ENCODE data around the gene BOLA1. TPM values are rescaled to one million over a fixed set of nuclear protein-coding genes. Genes with fewer than 3 reads are reported as not detected.

The BOLA1 gene
- total RNA-seq, 2 experiments from 2014 or later: 24.9 to 27.2 TPM

- no peak for DNase-seq
- CTCF ChIA-PET: no interaction called here
- peak overlapping the region; percentile 95 for H3K27ac Mint-ChIP-seq
- POLR2A ChIA-PET: interaction anchor here (2.5 kb wide), 1 partner anchor 39 kb away, joined by 17 read pairs; a partner anchor contains a TSS
- peaks cover 70% of the 10 kb centered on the region for H3K4me1 Mint-ChIP-seq
- H3K36me3 Mint-ChIP-seq (ENCODE audit: low read depth): peaks cover 56% of the 10 kb centered on the region
- no peaks in the 10 kb centered on the region for H3K9me3 Mint-ChIP-seq
- peak overlapping the region; percentile 97 for H3K4me3 Mint-ChIP-seq
- H3K27me3 Mint-ChIP-seq: no peaks in the 10 kb centered on the region
These were observed 27.7 kb downstream of the BOLA1 start for GRCh38 chr1:149927056-149927562.

- H3K4me3 Mint-ChIP-seq: peak within 1 kb of the TSS; percentile 97
- H3K36me3 Mint-ChIP-seq (ENCODE audit: low read depth): peaks cover 50% of the 10 kb centered on the region
- H3K27me3 Mint-ChIP-seq: no peaks in the 10 kb centered on the region
- peak; percentile 96 for DNase-seq
- H3K4me1 Mint-ChIP-seq: peaks cover 74% of the 10 kb centered on the region
- H3K9me3 Mint-ChIP-seq: no peaks in the 10 kb centered on the region
- peak within 1 kb of the TSS; percentile 95 for H3K27ac Mint-ChIP-seq
- ChIA-PET POLR2A (interaction anchor here (0.6 to 7.4 kb wide), 23 partner anchors 8 to 309 kb away, joined by 3 to 160 read pairs (median 4); partner anchors contain the start of genes BOLA1, MTMR11, PLEKHO1 and VPS45), CTCF (interaction anchor here (0.5 to 2.2 kb wide), 10 partner anchors 10 to 624 kb away, joined by 3 to 18 read pairs (median 4); a partner anchor contains a TSS)
These were observed 28.4 kb downstream of the BOLA1 start, which contains the start of gene SF3B4 for GRCh38 chr1:149927563-149928400. Gene SF3B4 (minus strand): TSS chr1:149927803. CDS start chr1:149927759, 44 bp downstream.

GRCh38 chr1:149928401-149928724 is 29.0 kb downstream of the BOLA1 start:
- CTCF ChIA-PET: interaction anchor here (0.5 to 2.2 kb wide), 9 partner anchors 9 to 623 kb away, joined by 3 to 18 read pairs (median 4); a partner anchor contains a TSS
- POLR2A ChIA-PET: interaction anchor here (0.6 to 7.4 kb wide), 22 partner anchors 8 to 309 kb away, joined by 3 to 160 read pairs (median 4); partner anchors contain the start of genes BOLA1, MTMR11, PLEKHO1 and VPS45
- H3K4me3 Mint-ChIP-seq: peak overlapping the region; percentile 97
- H3K27ac Mint-ChIP-seq: peak overlapping the region; percentile 95
- no peaks in the 10 kb centered on the region for H3K27me3 Mint-ChIP-seq
- no peaks in the 10 kb centered on the region for H3K9me3 Mint-ChIP-seq
- peaks cover 45% of the 10 kb centered on the region for H3K36me3 Mint-ChIP-seq (ENCODE audit: low read depth)
- no peak for DNase-seq
- H3K4me1 Mint-ChIP-seq: peaks cover 74% of the 10 kb centered on the region

- POLR2A ChIA-PET: interaction anchor here (1.0 to 7.4 kb wide), 4 partner anchors 9 to 258 kb away, joined by 3 to 160 read pairs (median 21); a partner anchor contains a TSS
- Mint-ChIP-seq H3K27me3 (no peaks in the 10 kb centered on the region), H3K4me3 (peak overlapping the region; percentile 30), H3K9me3 (no peaks in the 10 kb centered on the region), H3K27ac (no peak overlapping the region), H3K4me1 (peaks cover 66% of the 10 kb centered on the region), H3K36me3 (ENCODE audit: low read depth) (peaks cover 31% of the 10 kb centered on the region)
- no peak for DNase-seq
- CTCF ChIA-PET: no interaction called here
These were observed 30.5 kb downstream of the BOLA1 start for GRCh38 chr1:149929856-149930255.

DNA sequence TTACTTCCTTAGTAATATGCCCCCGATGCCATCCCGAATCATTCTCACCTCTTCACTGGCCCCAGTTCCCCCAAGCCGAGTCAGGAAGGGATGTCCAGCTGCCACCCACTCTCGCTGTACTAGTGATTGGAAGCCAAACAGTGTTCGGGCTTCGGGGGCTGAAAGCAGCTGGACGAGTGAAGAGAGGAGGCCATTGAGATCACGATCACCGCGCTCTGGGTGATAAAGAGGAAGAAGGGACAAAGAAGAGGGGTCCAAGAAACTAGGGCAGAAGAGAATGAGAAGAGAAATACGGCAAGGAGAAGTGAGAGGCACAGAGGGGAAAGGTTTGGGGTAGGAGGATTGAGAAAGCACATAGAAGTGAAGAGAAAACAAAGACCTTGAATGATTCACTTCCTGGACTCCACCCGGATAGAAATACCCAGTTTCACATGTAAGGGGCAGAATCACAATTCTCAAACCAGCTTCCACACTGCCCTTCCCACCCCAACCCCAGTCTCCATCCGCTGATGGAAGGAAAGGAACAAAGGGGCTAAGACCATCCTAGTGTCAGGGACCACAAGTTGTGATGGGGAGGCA is 31.9 kb downstream of the BOLA1 start:
- no peak for DNase-seq
- Mint-ChIP-seq H3K9me3 (no peaks in the 10 kb centered on the region), H3K36me3 (ENCODE audit: low read depth) (peaks cover 18% of the 10 kb centered on the region), H3K4me3 (peak overlapping the region; percentile 70), H3K27ac (peak overlapping the region; percentile 82), H3K27me3 (no peaks in the 10 kb centered on the region), H3K4me1 (peaks cover 51% of the 10 kb centered on the region)
- ChIA-PET CTCF (interaction anchor here (1.0 kb wide), 1 partner anchor 256 kb away, joined by 3 read pairs; no protein-coding TSS in a partner anchor), POLR2A (interaction anchor here (1.0 to 7.4 kb wide), 3 partner anchors 8 to 44 kb away, joined by 5 to 160 read pairs (median 37); a partner anchor contains a TSS)

DNA sequence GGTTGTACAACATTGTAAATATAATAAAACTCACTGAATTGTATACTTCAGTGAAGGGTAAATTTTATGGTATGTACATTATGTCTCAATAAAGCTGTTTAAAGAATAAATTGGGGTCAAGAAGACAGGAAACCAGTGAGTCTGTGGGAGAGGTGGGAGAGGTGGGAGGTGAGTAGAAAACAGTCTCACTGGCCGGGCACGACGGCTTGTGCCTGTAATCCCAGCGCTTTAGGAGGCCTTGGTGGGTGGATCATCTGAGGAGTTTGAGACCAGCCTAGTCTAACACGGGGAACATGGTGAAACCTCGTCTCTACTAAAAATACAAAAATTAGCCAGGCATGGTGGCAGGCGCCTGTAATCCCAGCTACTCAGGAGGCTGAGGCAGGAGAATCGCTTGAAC is 33.1 kb downstream of the BOLA1 start:
- H3K36me3 Mint-ChIP-seq (ENCODE audit: low read depth): peaks cover 10% of the 10 kb centered on the region
- no peak overlapping the region for H3K4me3 Mint-ChIP-seq
- no peaks in the 10 kb centered on the region for H3K9me3 Mint-ChIP-seq
- H3K27me3 Mint-ChIP-seq: no peaks in the 10 kb centered on the region
- CTCF ChIA-PET: no interaction called here
- H3K27ac Mint-ChIP-seq: no peak overlapping the region
- no peak for DNase-seq
- H3K4me1 Mint-ChIP-seq: peaks cover 53% of the 10 kb centered on the region
- POLR2A ChIA-PET: interaction anchor here (1.0 to 7.4 kb wide), 2 partner anchors 16 to 46 kb away, joined by 3 to 160 read pairs; a partner anchor contains a TSS

DNA sequence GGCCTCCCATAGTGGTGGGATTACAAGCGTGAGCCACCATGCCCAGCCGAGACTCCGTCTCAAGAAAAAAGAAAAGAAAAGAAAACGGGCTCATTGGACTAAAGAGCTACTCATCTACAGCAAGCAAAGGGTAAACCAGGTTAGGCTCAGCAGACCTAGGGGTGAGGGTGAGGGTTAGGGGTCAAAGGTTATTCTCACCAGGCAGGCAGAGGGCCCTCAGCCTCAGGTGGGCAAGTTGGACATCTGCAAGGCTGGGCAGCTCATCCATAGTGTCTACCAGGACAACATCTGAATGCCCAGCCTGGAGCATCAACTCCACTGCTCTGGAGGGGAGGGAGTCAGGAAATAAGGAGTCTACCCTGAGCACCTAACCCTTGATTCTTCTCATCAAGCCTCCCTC is 33.8 kb downstream of the BOLA1 start:
- H3K4me3 Mint-ChIP-seq: no peak overlapping the region
- no peaks in the 10 kb centered on the region for H3K27me3 Mint-ChIP-seq
- H3K9me3 Mint-ChIP-seq: no peaks in the 10 kb centered on the region
- ChIA-PET POLR2A (interaction anchor here (1.0 to 7.4 kb wide), 2 partner anchors 17 to 46 kb away, joined by 3 to 160 read pairs; a partner anchor contains a TSS), CTCF (no interaction called here)
- H3K27ac Mint-ChIP-seq: no peak overlapping the region
- no peak for DNase-seq
- peaks cover 7% of the 10 kb centered on the region for H3K36me3 Mint-ChIP-seq (ENCODE audit: low read depth)
- H3K4me1 Mint-ChIP-seq: peaks cover 59% of the 10 kb centered on the region

- H3K27me3 Mint-ChIP-seq: no peaks in the 10 kb centered on the region
- POLR2A ChIA-PET: interaction anchor here (7.4 kb wide), 1 partner anchor 47 kb away, joined by 160 read pairs; a partner anchor contains a TSS
- H3K4me3 Mint-ChIP-seq: no peak overlapping the region
- no peak overlapping the region for H3K27ac Mint-ChIP-seq
- CTCF ChIA-PET: no interaction called here
- H3K9me3 Mint-ChIP-seq: no peaks in the 10 kb centered on the region
- H3K36me3 Mint-ChIP-seq (ENCODE audit: low read depth): peaks cover 7% of the 10 kb centered on the region
- peaks cover 57% of the 10 kb centered on the region for H3K4me1 Mint-ChIP-seq
- no peak for DNase-seq
These were observed 35.0 kb downstream of the BOLA1 start for GRCh38 chr1:149934356-149934755.

GRCh38 chr1:149936170-149936991 is 37.0 kb downstream of the BOLA1 start, which contains the start of gene MTMR11:
Gene MTMR11 (minus strand): TSS chr1:149936879. CDS start chr1:149936647, 232 bp downstream.
- Mint-ChIP-seq H3K27ac (peak within 1 kb of the TSS; percentile 63), H3K4me3 (no peak within 1 kb of the TSS), H3K9me3 (no peaks in the 10 kb centered on the region), H3K27me3 (no peaks in the 10 kb centered on the region), H3K4me1 (peaks cover 44% of the 10 kb centered on the region), H3K36me3 (ENCODE audit: low read depth) (peaks cover 5% of the 10 kb centered on the region)
- no peak for DNase-seq
- ChIA-PET CTCF (no interaction called here), POLR2A (interaction anchor here (1.1 to 6.8 kb wide), 2 partner anchors 8 to 50 kb away, joined by 3 to 53 read pairs; a partner anchor contains a TSS)

GRCh38 chr1:149936992-149937705 is 37.8 kb downstream of the BOLA1 start:
- ChIA-PET CTCF (interaction anchor here (0.7 to 1.8 kb wide), 4 partner anchors 9 to 250 kb away, joined by 3 to 7 read pairs (median 4); partner anchors contain the start of gene SF3B4), POLR2A (interaction anchor here (0.9 to 6.8 kb wide), 5 partner anchors 8 to 212 kb away, joined by 3 to 53 read pairs (median 5); partner anchors contain the start of genes PLEKHO1 and SF3B4)
- no peaks in the 10 kb centered on the region for H3K36me3 Mint-ChIP-seq (ENCODE audit: low read depth)
- DNase-seq: no peak
- H3K9me3 Mint-ChIP-seq: no peaks in the 10 kb centered on the region
- no peaks in the 10 kb centered on the region for H3K27me3 Mint-ChIP-seq
- H3K4me3 Mint-ChIP-seq: no peak overlapping the region
- peaks cover 37% of the 10 kb centered on the region for H3K4me1 Mint-ChIP-seq
- peak overlapping the region; percentile 63 for H3K27ac Mint-ChIP-seq

- ChIA-PET CTCF (interaction anchor here (0.7 to 1.8 kb wide), 4 partner anchors 10 to 249 kb away, joined by 3 to 7 read pairs (median 4); partner anchors contain the start of gene SF3B4), POLR2A (interaction anchor here (0.9 to 6.8 kb wide), 5 partner anchors 8 to 212 kb away, joined by 3 to 53 read pairs (median 5); partner anchors contain the start of genes PLEKHO1 and SF3B4)
- Mint-ChIP-seq H3K4me1 (peaks cover 34% of the 10 kb centered on the region), H3K9me3 (no peaks in the 10 kb centered on the region), H3K4me3 (no peak overlapping the region), H3K27ac (peak overlapping the region; percentile 63), H3K27me3 (no peaks in the 10 kb centered on the region), H3K36me3 (ENCODE audit: low read depth) (no peaks in the 10 kb centered on the region)
- DNase-seq: no peak
These were observed 38.4 kb downstream of the BOLA1 start for GRCh38 chr1:149937759-149938158.

All from activated CD4-positive, alpha-beta memory T cell treated with anti-CD3 and anti-CD28 coated beads, Interleukin-2, amount 10 ng/mL, durations not matched to agents 7 days and 5 days (primary cell).